ENCODE results near the gene RBP5.
A peak's percentile ranks its signal among the peaks of the same experiment; 100 is the strongest.

The RBP5 gene

GRCh38 chr12:7078163-7078562 lies 50.5 kb downstream of the RBP5 start:
- no peak overlapping the region for H3K4me3 ChIP-seq (ENCODE audit: low read length)
- DNase-seq (ENCODE audit: low read depth) = no peak
- TF ChIP-seq CTCF (conservative IDR thresholded peaks at IDR 0.05; ENCODE audit: low read depth, low read length) = peak; percentile 2

GRCh38 chr12:7076493-7076892 lies 52.2 kb downstream of the RBP5 start:
- TF ChIP-seq CTCF (conservative IDR thresholded peaks at IDR 0.05; ENCODE audit: low read depth, low read length) = no peak
- H3K4me3 ChIP-seq (ENCODE audit: low read length) = no peak overlapping the region
- DNase-seq (ENCODE audit: low read depth) = no peak

- no peak for DNase-seq (ENCODE audit: low read depth)
- TF ChIP-seq CTCF (conservative IDR thresholded peaks at IDR 0.05; ENCODE audit: low read depth, low read length) = no peak
- H3K4me3 ChIP-seq (ENCODE audit: low read length) = no peak overlapping the region
Observed at GRCh38 chr12:7075939-7076338, 52.8 kb downstream of the RBP5 start.

GRCh38 chr12:7075518-7075917 lies 53.2 kb downstream of the RBP5 start:
- TF ChIP-seq CTCF (conservative IDR thresholded peaks at IDR 0.05; ENCODE audit: low read depth, low read length) = no peak
- DNase-seq (ENCODE audit: low read depth) = no peak
- no peak overlapping the region for H3K4me3 ChIP-seq (ENCODE audit: low read length)

- no peak for TF ChIP-seq CTCF (conservative IDR thresholded peaks at IDR 0.05; ENCODE audit: low read depth, low read length)
- DNase-seq (ENCODE audit: low read depth) = no peak
- H3K4me3 ChIP-seq (ENCODE audit: low read length) = no peak overlapping the region
Observed at GRCh38 chr12:7073946-7074345, 54.7 kb downstream of the RBP5 start.
